ENCODE measurements around the gene DGKG.

The DGKG gene

DNA sequence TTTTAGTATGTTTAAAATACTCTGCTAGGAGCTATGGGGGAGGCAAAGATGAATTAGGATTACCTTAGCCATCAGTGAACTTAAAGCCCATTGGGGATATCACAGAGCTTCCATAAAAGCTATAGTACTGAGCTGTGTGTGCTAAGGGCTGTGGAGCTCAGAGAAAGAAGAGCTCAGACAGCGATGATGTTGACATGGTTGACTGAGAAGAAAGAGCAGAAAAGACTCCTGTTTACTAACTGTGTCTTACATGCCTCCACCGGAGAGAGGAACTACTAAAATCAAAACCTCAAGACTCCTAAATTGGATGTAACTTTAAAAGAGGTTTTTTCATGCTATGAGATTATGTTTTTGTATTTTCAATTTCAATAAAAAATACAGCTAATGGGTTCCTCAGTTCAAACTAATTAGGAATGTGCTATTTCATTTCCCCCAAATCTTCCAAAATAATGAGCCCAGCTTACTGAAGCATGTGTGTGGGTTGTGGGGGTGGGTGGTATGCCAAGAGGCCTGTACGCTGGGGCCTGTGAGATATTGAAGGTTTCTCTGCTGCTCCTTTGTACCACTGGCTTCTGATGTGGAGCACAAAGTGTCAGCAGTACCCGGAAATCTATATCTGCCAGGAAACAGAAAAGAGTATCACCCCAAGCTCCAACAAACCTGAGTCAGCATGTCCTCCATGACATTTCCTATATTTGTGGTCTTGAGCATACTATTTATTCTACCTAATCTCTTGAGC lies 22.7 kb downstream of the DGKG start:
- Histone ChIP-seq H3K36me3 (no peaks in the 10 kb centered on the region), H3K4me3 (no peak overlapping the region), H3K9me3 (no peaks in the 10 kb centered on the region), H3K4me1 (peaks cover 0 to 12% (median 0%) of the 10 kb centered on the region in 4 donors), H3K27me3 (no peaks in the 10 kb centered on the region), H3K27ac (no peak overlapping the region)
- no peak for DNase-seq
- intact Hi-C loops (cut with DNase I; ENCODE audit: low total_unique reads) = no loop called here
- TF ChIP-seq, protein P1, sequence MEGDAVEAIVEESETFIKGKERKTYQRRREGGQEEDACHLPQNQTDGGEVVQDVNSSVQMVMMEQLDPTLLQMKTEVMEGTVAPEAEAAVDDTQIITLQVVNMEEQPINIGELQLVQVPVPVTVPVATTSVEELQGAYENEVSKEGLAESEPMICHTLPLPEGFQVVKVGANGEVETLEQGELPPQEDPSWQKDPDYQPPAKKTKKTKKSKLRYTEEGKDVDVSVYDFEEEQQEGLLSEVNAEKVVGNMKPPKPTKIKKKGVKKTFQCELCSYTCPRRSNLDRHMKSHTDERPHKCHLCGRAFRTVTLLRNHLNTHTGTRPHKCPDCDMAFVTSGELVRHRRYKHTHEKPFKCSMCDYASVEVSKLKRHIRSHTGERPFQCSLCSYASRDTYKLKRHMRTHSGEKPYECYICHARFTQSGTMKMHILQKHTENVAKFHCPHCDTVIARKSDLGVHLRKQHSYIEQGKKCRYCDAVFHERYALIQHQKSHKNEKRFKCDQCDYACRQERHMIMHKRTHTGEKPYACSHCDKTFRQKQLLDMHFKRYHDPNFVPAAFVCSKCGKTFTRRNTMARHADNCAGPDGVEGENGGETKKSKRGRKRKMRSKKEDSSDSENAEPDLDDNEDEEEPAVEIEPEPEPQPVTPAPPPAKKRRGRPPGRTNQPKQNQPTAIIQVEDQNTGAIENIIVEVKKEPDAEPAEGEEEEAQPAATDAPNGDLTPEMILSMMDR (IDR thresholded peaks at IDR 0.05) = no peak

DNA sequence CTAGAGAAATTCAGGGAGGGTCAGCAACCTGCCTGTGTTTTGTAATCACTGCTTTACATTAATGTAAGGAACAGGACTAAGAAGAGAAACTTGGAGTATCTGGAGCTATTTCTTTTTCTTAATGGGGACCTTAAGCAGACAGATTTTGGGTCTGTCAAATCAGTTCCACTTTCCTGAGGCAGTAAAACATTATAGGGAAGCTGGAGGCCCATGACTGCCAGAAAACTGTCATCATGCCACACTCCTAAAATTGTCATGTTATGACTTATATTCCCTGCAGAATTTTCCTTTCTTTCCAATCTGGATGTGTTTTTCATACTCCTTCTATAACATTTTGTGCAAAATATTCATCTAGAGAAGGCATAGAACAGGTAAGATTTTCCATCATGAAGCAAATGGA lies 28.8 kb downstream of the DGKG start:
- TF ChIP-seq, protein P1 (IDR thresholded peaks at IDR 0.05) = no peak
- intact Hi-C loops (cut with DNase I; ENCODE audit: low total_unique reads) = no loop called here

DNA sequence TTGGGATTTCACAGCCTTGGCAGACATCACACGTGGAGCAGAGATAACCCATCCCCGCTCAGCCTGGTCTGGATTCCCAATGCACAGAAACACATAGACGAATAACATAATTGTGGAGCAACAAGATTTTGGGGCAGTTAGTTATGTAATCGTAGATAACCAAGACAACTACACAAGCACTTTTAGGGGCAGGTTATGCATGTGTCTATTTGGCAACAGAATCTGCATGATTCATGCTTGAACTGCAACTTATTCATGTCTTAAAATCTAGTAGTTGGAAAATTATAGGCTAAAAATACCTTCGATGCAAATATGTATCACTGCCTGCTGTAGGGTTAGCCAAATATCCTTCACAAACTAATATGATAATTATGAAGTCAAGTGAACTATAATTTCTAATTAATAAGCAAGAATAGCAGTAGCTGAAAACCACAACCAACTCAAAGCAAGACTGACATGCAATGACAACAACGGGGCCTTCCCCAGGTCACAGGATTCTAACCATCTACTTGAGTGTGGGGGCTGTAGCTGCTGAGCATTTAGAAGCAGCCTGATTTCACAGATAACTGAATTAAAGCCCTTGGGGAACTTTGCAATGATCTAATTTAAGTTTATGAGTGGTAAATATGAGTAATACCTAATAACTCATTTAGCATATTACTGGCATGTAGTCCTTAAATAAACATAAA lies 31.1 kb downstream of the DGKG start:
- TF ChIP-seq, protein P1 (IDR thresholded peaks at IDR 0.05) = no peak
- H3K9me3 ChIP-seq = no peaks in the 10 kb centered on the region
- H3K4me3 ChIP-seq = no peak overlapping the region
- peaks cover 0 to 21% (median 0%) of the 10 kb centered on the region in 4 donors for H3K4me1 ChIP-seq
- DNase-seq = no peak
- H3K27me3 ChIP-seq = no peaks in the 10 kb centered on the region
- no peaks in the 10 kb centered on the region for H3K36me3 ChIP-seq
- intact Hi-C loops (cut with DNase I; ENCODE audit: low total_unique reads) = no loop called here
- H3K27ac ChIP-seq = no peak overlapping the region

More for the DNA sequence above, 28.8 kb downstream of the DGKG start:
- Histone ChIP-seq H3K27me3 (no peaks in the 10 kb centered on the region), H3K4me3 (no peak overlapping the region), H3K27ac (no peak overlapping the region), H3K36me3 (no peaks in the 10 kb centered on the region), H3K4me1 (peaks cover 0 to 21% (median 0%) of the 10 kb centered on the region in 4 donors), H3K9me3 (no peaks in the 10 kb centered on the region)
- no peak for DNase-seq

DNA sequence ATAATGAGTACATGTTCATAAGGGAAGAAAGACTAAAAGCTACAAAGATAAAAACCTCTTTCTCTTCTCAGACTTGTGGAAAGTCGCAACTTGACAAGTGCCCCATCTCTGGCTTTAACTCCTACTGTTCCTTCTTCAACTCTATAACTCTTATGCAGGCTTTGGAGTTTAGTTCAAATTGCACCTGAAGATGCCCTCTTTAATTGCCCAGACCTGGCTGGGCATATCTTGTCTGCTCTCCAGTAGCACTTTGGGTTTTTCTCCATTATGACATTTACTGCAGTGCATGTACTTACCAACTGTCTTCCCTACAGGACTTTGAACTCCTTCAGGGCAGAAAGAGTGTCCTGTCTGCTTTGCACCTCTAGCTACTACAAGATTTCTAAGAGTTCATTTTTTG lies 32.4 kb downstream of the DGKG start:
- H3K27me3 ChIP-seq = no peaks in the 10 kb centered on the region
- no peak for DNase-seq
- no peak overlapping the region for H3K4me3 ChIP-seq
- TF ChIP-seq, protein P1 (IDR thresholded peaks at IDR 0.05) = no peak
- no peaks in the 10 kb centered on the region for H3K9me3 ChIP-seq
- peaks cover 0 to 21% (median 0%) of the 10 kb centered on the region in 4 donors for H3K4me1 ChIP-seq
- no peaks in the 10 kb centered on the region for H3K36me3 ChIP-seq
- no peak overlapping the region for H3K27ac ChIP-seq
- intact Hi-C loops (cut with DNase I; ENCODE audit: low total_unique reads) = no loop called here

DNA sequence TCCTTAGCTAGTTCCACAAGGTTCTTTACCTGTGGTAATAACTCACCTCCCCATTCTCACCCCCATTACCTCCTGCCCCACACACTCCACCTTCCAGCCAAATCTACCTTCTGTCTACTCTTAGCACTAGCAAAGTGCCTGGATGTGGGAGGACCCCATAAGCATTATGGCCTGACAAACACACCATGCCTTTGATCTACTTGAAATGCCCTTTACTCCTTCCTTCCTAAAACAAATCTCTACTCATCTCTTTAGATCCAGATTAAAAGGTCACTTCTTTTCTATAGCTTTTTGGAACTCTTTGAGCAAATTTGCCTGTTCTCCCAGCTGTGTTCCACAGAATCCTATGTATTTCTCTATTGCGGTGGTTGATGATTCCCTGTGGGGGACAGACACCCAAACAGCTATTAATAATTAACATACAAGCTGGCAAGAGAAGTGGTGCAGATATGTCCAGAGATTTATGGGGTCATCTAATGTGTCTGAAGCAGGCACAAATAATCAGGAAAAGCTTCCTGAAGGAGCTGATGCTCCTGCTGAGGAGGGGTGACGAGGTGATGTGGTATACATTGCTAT lies 34.0 kb downstream of the DGKG start:
- no peak for DNase-seq
- TF ChIP-seq, protein P1 (IDR thresholded peaks at IDR 0.05) = no peak
- no peaks in the 10 kb centered on the region for H3K36me3 ChIP-seq
- no peak overlapping the region for H3K27ac ChIP-seq
- no peaks in the 10 kb centered on the region for H3K27me3 ChIP-seq
- no peak overlapping the region for H3K4me3 ChIP-seq
- intact Hi-C loops (cut with DNase I; ENCODE audit: low total_unique reads) = no loop called here
- H3K4me1 ChIP-seq = peaks cover 0 to 15% (median 0%) of the 10 kb centered on the region in 4 donors
- no peaks in the 10 kb centered on the region for H3K9me3 ChIP-seq

Data from tibial artery (tissue), 4 donors.